Panc1 (cell line): ENCODE results near the gene DMRT2. TPM values are rescaled to one million over a fixed set of nuclear protein-coding genes. Genes with fewer than 3 reads are reported as not detected.

ENCODE experiments used
- ATAC-seq: fragments of 200-7000 bp; cut with Tn5 transposase; 2 replicates; pipeline ENCODE4 v1.9.1; 2020; ENCODE audit warnings: mild to moderate bottlenecking, moderate library complexity
- BruUV-seq: library from RNA; stranded (reverse); fragments of 400-500 nt; replicated peaks from 2 replicates; lab custom pipeline; 2021; lab: Mats Ljungman, UMichigan
- CTCF ChIA-PET: fragments of 300-600 bp; sonication (Branson Sonifier 250); formaldehyde crosslinking; loops from one replicate; lab custom pipeline; 2022; ENCODE audit warnings: antibody characterized with exemption; lab: Charles Lee
- POLR2A ChIA-PET: fragments of 300-600 bp; sonication (Branson Sonifier 250); formaldehyde crosslinking; loops from one replicate; lab custom pipeline; 2022; ENCODE audit warnings: antibody characterized with exemption; lab: Charles Lee
- DNase-seq: peaks from one replicate; pipeline ENCODE4 v3.0.0-alpha.2; 2010; ENCODE audit warnings: low read depth, low spot score
- H3K27ac ChIP-seq: 2 replicates; pipeline ENCODE4 v1.5.1; 2011; ENCODE audit warnings: mild to moderate bottlenecking, low read length, inconsistent platforms
- H3K27me3 ChIP-seq: fragments of 200-500 bp; sonication (Bioruptor generic); 2 replicates; pipeline ENCODE4 v1.6.0; 2014; ENCODE audit warnings: low read length, inconsistent platforms; ENCODE audit not compliant: control insufficient read depth, insufficient read depth
- H3K36me3 ChIP-seq: fragments of 200-500 bp; sonication (Bioruptor generic); 2 replicates; pipeline ENCODE4 v1.5.1; 2014; ENCODE audit warnings: inconsistent platforms, mild to moderate bottlenecking, low read length, moderate library complexity; ENCODE audit not compliant: control insufficient read depth, insufficient read depth
- H3K4me1 ChIP-seq: 2 replicates; pipeline ENCODE4 v1.5.1; 2011; ENCODE audit warnings: inconsistent platforms, mild to moderate bottlenecking, low read length, moderate library complexity; ENCODE audit not compliant: control insufficient read depth, insufficient read depth
- H3K4me3 ChIP-seq, 2 experiments: 2 replicates each; pipeline ENCODE4 v1.5.1; 2011 to 2012; ENCODE audit warnings: low read depth in 2 of 2, low read length in 2 of 2, mild to moderate bottlenecking in 2 of 2, inconsistent platforms in 1 of 2, moderate library complexity in 1 of 2
- H3K9me3 ChIP-seq: fragments of 200-500 bp; sonication (Bioruptor generic); 2 replicates; pipeline ENCODE4 v1.5.1; 2014; ENCODE audit warnings: low read depth, mild to moderate bottlenecking, inconsistent platforms, low read length, moderate library complexity; ENCODE audit not compliant: control insufficient read depth, insufficient read depth
- POLR2AphosphoS5 ChIP-seq: IDR thresholded peaks from 2 replicates; pipeline ENCODE4 v1.6.1; 2012; ENCODE audit warnings: mild to moderate bottlenecking, low read depth, low read length, moderate library complexity
- REST ChIP-seq, 2 experiments: IDR thresholded peaks; 2 replicates each; pipeline ENCODE4 v1.6.1; 2011 to 2012; ENCODE audit warnings: low read depth in 2 of 2, control low read depth in 1 of 2, low read length in 1 of 2, mild to moderate bottlenecking in 1 of 2, moderate library complexity in 1 of 2; ENCODE audit not compliant: insufficient read depth in 1 of 2
- SIN3A ChIP-seq: IDR thresholded peaks from 2 replicates; pipeline ENCODE4 v1.6.1; 2012; ENCODE audit warnings: low read depth, mild to moderate bottlenecking, low read length, moderate library complexity, borderline replicate concordance; ENCODE audit not compliant: insufficient read depth
- TCF7L2 ChIP-seq: IDR thresholded peaks from 2 replicates; pipeline ENCODE4 v1.6.1; 2011; ENCODE audit warnings: mild to moderate bottlenecking, low read depth, low read length, inconsistent platforms
- in situ Hi-C: cut with HindIII; loops from 2 replicates; pipeline ENCODE4 v1.10.0; 2016; ENCODE audit warnings: low sequenced_read_pairs, low pct_unique_long_range_greater_than_20kb
- intact Hi-C: fragments of 100-400 bp; cut with micrococcal nuclease; formaldehyde crosslinking; loops from one replicate; pipeline ENCODE4 v1.10.0; 2022; ENCODE audit not compliant: unreplicated experiment
- total RNA-seq: library from RNA; stranded (reverse); gene quantifications from one replicate; pipeline ENCODE4 v1.2.1, GENCODE V29; 2021; ENCODE audit not compliant: unreplicated experiment
- TF ChIP-seq, protein P1 (sequence below): fragments of 450-650 bp; IDR thresholded peaks from 2 replicates; pipeline ENCODE4 v1.5.1; 2017; ENCODE audit warnings: mild to moderate bottlenecking

DMRT2 gene
- total RNA-seq, 1 experiment from 2014 or later = not detected

- in situ Hi-C loops (no loop called here), intact Hi-C loops (no loop called here)
- no TSS peak for BruUV-seq
- no peak for DNase-seq
- no peak for TF ChIP-seq POLR2AphosphoS5
- TF ChIP-seq, protein P1, sequence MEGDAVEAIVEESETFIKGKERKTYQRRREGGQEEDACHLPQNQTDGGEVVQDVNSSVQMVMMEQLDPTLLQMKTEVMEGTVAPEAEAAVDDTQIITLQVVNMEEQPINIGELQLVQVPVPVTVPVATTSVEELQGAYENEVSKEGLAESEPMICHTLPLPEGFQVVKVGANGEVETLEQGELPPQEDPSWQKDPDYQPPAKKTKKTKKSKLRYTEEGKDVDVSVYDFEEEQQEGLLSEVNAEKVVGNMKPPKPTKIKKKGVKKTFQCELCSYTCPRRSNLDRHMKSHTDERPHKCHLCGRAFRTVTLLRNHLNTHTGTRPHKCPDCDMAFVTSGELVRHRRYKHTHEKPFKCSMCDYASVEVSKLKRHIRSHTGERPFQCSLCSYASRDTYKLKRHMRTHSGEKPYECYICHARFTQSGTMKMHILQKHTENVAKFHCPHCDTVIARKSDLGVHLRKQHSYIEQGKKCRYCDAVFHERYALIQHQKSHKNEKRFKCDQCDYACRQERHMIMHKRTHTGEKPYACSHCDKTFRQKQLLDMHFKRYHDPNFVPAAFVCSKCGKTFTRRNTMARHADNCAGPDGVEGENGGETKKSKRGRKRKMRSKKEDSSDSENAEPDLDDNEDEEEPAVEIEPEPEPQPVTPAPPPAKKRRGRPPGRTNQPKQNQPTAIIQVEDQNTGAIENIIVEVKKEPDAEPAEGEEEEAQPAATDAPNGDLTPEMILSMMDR = no peak
- TF ChIP-seq SIN3A = no peak
- no peak for TF ChIP-seq REST (IDR thresholded peaks at IDR 0.05; ENCODE audit: insufficient read depth in 1 of 2, low read depth in 2 of 2, low read length in 1 of 2)
- TF ChIP-seq TCF7L2 = no peak
- no peak for ATAC-seq
- no peak overlapping the region for H3K4me3 ChIP-seq
- CTCF ChIA-PET = no interaction called here
- H3K4me1 ChIP-seq = no peaks in the 10 kb centered on the region
- H3K9me3 ChIP-seq = no peaks in the 10 kb centered on the region
- H3K27me3 ChIP-seq = no peaks in the 10 kb centered on the region
- POLR2A ChIA-PET = no interaction called here
- H3K27ac ChIP-seq = no peak overlapping the region
- no peaks in the 10 kb centered on the region for H3K36me3 ChIP-seq
These were observed 15.0 kb downstream of the DMRT2 start for GRCh38 chr9:1065130-1065529.

GRCh38 chr9:1070692-1071091 lies 20.5 kb downstream of the DMRT2 start:
- intact Hi-C loops = no loop called here
- H3K36me3 ChIP-seq = no peaks in the 10 kb centered on the region
- H3K9me3 ChIP-seq = no peaks in the 10 kb centered on the region
- POLR2A ChIA-PET = no interaction called here
- no peak for TF ChIP-seq TCF7L2
- TF ChIP-seq POLR2AphosphoS5 = no peak
- TF ChIP-seq, protein P1 = no peak
- TF ChIP-seq SIN3A = no peak
- no peak for TF ChIP-seq REST (IDR thresholded peaks at IDR 0.05; ENCODE audit: insufficient read depth in 1 of 2, low read depth in 2 of 2, low read length in 1 of 2)
- in situ Hi-C loops = no loop called here
- DNase-seq (no peak), ATAC-seq (no peak)
- CTCF ChIA-PET = no interaction called here
- H3K4me3 ChIP-seq = no peak overlapping the region
- H3K4me1 ChIP-seq = no peaks in the 10 kb centered on the region
- BruUV-seq = no TSS peak
- H3K27ac ChIP-seq = no peak overlapping the region
- no peaks in the 10 kb centered on the region for H3K27me3 ChIP-seq
